HEK293 (cell line): ENCODE results near the gene SENP8.
A peak's percentile ranks its signal among the peaks of the same experiment; 100 is the strongest.

Experiments used
- CTCF ChIP-seq: fragments of 450-650 bp; formaldehyde crosslinking; IDR thresholded peaks from 2 replicates; pipeline ENCODE4 v1.5.1; 2016; ENCODE audit warnings: missing biosample characterization, missing genetic modification characterization
- PBX3 ChIP-seq: sonication (generic); formaldehyde crosslinking; IDR thresholded peaks from 2 replicates; pipeline ENCODE4 v1.8.1; 2022; ENCODE audit warnings: mild to moderate bottlenecking, moderate library complexity, missing genetic modification reagents
- YY1 ChIP-seq: fragments of 450-650 bp; formaldehyde crosslinking; IDR thresholded peaks from 2 replicates; pipeline ENCODE4 v1.5.1; 2018; ENCODE audit warnings: missing biosample characterization, missing genetic modification characterization
- ZNF776 ChIP-seq: fragments of 450-650 bp; formaldehyde crosslinking; IDR thresholded peaks from 2 replicates; pipeline ENCODE4 v1.5.0; 2017; ENCODE audit warnings: missing biosample characterization, missing genetic modification characterization, borderline replicate concordance

GRCh38 chr15:72162569-72162968, 44.4 kb downstream of the SENP8 start:
- no peak for TF ChIP-seq YY1
- 0 out of 2 replicates have a peak, but pooled peaks have one; percentile 9 for TF ChIP-seq CTCF
- TF ChIP-seq ZNF776 (tag by site-specific recombination) = no peak
- no peak for TF ChIP-seq PBX3 (CRISPR knock-in tag)
